Activated CD4-positive, alpha-beta T cell treated with anti-CD3 and anti-CD28 coated beads, Interleukin-2, amount 50 U/mL, for 1 hour (primary cell): ENCODE measurements around the gene ATP2B3.
A peak's percentile ranks its signal among the peaks of the same experiment; 100 is the strongest.
"Not testable (repeated sequence)": the region's sequence is repeated elsewhere in the genome, so short reads cannot be mapped to it uniquely, and the experiment has no call there.

ENCODE experiments used
- DNase-seq: peaks from one replicate; pipeline ENCODE4 v3.0.0-alpha.2; 2020

ATP2B3 gene

DNA sequence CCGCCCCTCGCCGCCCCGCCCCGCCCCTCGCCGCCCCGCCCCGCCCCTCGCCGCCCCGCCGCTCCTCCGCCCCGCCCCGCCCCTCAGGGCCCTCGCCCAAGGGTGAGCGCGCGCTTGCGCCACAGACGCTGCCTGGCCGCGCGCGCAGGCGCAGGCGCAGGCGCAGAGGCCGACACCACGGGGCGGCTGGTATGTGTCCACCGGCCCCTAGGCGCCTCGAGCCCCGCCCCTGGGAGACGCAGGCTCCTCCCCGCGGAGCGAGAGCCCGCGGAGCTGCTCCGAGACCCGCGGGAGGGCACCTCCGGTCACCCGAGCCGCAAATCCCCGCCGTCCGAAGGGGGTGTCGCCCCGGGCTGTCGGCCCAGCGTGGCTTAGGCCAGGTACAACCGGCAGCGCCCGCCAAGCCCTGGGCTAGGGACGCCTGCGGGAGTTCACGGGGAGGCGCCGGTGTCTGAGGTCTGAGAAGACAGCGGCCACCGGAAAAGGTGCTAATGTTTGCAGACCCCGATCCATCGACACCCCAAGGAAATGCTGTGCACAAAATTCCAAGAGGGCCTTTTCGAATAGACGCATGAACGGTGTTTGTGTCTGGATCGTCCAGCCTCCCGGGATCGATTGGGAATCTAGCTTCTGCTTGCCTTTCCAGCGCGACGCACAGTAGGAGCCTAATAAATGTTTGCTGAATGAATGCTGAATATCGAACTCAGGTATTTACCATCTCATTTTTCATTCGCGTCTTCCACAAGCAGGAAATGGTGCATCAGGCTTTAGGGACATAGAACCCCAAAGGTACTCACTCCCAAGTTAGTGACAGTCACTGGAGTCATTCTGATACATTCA, 82.0 kb downstream of the ATP2B3 start:
- peak; percentile 79 for DNase-seq

- DNase-seq, result no peak
Measured at GRCh38 chrX:153600032-153600373, 82.6 kb downstream of the ATP2B3 start.

DNA sequence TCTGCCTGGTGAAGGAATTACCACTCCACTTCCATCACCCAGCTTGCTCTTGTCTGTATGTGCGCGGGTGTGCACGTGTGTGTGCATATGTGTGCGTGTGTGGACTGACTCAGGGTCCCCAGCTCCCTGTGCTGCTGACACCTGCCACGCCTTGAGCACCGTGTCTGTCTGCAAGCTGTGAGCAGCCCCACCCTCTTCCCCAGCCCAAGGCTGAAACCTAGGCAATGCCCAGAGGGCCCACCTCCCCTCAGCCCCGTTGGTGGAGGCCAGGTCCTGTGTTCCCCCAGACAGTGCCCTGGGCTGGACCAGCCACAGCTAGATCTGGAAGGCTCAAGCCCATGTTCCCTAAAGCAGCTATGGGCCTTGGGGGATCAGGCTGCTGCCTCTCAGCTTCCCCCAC, 83.5 kb downstream of the ATP2B3 start:
- DNase-seq, result no peak

GRCh38 chrX:153601511-153602110, 84.2 kb downstream of the ATP2B3 start:
- no peak for DNase-seq

GRCh38 chrX:153602601-153603000, 85.2 kb downstream of the ATP2B3 start:
- DNase-seq, result no peak

- DNase-seq, result no peak
Measured at GRCh38 chrX:153603131-153603656, 85.8 kb downstream of the ATP2B3 start.

DNA sequence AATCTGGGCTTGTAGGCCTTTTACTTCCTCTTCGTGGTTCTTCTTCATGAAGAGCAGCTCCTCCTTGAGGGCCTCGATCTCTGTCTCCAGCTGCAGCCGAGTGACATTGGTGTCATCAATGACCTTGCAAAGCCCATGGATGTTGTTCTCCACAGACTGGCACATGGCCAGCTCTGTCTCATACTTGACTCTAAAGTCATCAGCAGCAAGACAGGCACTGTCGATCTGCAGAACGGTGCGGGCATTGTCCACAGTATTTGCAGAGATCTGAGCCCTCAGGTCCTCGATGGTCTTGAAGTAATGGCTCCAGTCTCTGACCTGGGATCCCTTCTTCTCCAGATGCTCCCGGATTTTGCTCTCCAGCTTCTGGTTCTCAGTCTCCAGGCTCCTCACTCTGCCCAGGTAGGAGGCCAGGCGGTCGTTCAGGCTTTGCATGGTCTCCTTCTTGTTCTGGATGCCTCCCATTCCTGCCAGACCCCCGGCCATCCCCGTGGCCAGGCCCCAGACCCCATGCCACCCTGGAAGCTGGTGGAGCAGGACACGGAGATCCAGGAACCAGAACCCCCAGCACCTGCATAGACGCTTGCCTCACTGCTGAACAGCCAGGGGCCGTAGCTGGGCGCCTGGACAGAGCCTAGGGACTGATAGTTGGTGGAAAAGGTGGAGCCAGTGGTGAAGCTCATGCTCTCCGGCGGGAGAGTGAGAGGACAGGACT, 87.4 kb downstream of the ATP2B3 start:
- not testable (repeated sequence) for DNase-seq

DNA sequence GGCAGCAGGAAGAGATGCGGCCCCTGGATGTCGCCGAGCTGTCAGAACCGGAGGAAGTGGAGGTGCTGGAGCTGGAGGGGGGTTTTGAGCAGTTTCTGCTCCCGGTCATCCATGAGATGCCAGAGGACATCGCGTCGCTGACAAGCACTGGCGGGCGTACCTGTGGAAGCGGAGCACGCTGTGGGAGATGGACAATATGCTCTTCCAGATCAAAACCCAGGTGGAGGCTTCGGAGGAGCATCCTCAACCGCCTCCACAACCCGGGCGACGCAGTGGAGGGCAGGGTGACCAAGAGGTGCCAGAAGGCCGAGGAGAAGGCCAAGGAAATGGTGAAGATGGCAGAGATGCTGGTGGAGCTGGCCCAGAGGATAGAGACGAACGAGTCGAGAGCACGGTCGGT, 89.1 kb downstream of the ATP2B3 start:
- DNase-seq, result no peak

GRCh38 chrX:153608376-153608775, 90.9 kb downstream of the ATP2B3 start:
- no peak for DNase-seq

- DNase-seq, result no peak
Measured at GRCh38 chrX:153608806-153609205, 91.4 kb downstream of the ATP2B3 start.

- peak; percentile 77 for DNase-seq
Measured at GRCh38 chrX:153609917-153610835, 92.7 kb downstream of the ATP2B3 start.

DNA sequence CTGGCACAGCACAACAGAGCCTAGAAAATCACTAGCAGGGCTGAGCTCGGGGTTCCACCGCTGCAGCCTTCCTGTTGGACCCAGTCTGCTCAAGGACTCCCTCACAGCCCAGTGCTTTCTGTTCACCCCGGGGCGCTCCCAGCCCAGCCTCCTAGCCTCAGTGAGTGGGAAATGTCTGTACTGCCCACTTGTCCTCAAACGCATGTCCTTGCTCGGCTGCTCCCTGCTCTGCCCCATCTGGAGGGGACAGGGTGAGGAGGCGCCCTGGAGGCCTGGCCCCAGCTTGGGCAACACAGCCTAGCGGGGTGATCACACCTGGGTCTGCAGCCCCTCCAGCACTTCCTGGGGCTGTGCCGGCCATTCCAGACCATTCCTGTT, 93.4 kb downstream of the ATP2B3 start:
- DNase-seq, result no peak

DNA sequence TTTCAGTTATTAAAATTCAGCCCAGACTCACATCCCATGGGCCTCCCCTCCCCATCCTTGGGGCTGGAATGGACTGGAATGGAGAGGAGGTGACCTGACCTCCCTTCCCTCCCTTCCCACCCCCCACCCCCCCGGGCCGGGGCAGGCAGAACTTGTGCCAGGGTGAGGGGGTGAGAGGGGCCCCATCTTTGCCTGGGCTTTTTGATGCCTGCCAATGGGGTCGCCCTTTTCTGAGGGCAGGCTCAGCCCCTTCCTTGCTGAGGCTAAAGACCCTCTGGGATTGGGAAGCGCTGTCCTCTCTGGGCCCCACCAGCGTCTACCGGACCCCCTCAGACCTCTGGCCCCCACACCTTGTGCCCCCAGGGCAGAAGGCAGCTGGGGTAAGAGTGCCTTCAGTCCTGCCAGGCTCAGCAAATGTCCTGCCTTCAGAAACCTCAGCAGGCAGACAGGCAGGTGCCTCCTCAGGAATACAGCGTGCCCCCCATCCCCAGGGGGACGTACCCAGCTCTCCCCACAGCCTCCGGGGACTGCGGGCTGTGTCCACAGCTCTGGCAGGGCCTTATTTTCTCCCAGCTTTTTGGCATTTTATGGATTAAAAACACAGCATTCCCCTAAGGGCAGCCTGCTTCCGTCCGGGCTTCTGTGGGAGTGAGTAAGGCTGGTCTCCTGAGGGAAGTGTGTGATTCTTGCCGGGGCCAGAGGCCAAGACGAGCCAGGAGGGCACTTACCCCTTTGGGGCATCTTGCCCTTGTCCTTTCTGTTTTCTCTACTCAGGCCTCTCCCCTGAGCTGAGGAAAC, 94.1 kb downstream of the ATP2B3 start:
- DNase-seq, result no peak

GRCh38 chrX:153612413-153612812, 95.0 kb downstream of the ATP2B3 start:
- DNase-seq, result no peak

DNA sequence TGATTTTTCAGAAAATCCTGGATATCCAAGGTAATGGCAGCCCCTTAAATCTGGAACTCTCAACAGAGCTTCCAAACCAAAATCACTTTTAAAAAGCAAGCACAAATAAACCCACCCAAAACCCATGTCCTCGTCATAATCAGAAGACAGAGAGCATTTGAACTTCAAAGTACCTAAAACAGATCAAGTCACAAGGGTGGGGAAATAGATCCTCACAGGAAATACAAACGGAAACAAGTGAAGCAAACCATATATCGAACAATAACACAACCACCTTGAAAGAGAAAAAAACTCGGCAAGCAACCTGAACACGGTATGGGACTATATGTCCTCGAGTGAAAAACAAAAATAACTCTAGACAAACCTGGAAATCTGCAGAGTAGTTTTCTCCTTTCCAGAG, 97.4 kb downstream of the ATP2B3 start:
- DNase-seq, result no peak

GRCh38 chrX:153620576-153620975, 103.1 kb downstream of the ATP2B3 start:
- no peak for DNase-seq

DNA sequence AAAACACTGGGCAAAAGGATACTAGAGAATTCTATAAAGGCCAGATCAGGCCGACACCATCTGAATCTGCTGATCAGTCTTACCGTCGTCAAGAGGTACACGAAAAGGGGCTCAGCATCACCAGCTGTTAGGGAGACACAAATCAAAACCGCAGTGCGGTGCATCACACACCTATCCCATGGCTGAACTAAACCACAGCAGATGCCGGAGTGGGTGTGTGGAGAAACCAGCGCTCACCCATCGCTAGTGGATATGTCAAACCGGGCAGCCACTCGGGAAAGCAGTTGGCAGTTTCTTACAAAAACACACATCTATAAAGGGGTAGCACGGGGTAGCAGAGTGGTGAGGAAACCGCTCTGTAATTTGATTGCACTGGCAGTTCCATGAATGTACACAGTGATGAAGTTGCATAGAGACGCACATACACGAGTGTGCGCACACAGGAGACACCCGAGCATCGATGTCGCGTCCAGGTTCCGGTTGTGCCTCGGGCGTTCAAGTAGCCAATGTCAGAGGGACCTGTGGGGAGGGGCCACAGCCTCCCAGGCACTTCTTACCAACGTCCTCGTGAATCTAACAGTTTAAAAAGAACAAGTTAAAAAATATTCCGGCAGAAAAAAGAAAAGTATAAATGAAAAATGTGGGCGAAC, 104.6 kb downstream of the ATP2B3 start:
- no peak for DNase-seq

DNA sequence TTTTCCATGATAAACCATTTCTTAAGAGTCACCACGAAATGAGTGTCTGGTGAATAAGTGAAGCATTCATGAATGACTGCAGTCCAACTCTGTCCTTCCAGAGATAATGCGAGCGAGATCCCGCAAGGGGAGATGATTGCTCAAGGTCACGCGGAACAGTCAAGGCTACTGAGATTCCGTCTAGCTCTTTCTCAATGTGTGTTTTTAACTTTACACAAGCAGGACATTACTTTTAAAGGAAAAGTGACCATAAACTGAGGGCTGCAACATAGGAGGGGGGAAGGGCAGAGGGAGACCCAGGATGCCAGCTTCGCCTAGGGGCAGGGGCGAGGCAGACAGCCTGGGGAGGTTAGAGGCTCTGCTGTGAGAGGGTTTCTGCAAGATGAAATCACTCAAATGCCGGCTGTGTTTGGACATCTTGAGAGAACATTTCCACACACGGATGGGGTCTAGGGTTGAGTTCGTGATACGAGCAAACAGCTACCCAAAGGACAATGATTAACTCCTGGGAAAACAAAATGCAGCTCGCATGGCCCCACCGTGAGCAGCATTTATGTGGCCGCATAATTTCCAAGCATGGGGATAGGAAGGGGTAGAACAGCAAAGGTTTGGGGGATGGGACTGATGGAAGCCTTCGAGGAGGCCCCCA, 105.3 kb downstream of the ATP2B3 start:
- DNase-seq, result no peak

DNA sequence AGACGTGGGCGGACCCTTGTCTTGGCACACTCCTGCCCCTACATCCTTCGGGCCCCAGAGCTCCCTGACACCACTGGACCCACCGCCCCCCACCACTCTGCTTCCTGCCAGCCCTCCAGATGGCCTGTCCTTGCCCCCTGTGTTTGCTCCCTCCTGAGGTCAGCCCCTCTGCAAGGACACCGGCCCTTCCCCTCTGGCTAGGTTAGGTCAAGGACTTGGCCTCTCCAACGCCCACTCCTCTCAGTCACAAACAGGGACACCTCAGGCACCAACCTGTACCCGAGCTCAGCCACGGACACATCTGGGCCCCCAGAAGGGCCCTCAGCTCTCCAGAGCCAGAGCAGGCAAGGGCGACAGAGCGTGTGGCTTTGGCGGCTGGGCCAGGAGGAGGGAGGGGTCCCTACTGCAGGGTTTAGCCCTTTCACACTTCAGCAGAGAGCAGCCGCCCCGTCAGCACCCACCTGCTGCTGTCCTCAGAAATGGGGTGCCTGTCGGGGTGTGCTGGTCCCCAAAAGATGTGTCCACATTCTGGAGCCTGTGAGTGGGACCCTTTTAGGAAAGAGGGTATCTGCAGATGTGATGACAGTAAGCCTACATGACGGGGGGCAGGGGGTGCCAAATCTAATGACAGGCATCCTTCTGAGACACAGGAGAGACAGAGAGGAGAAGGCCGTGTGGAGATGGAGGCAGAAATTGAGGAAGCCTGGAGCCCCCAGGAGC, 106.0 kb downstream of the ATP2B3 start:
- DNase-seq, result no peak
